Measurements from ENCODE around the gene PUM1.
A peak's percentile ranks its signal among the peaks of the same experiment; 100 is the strongest.
"Not testable (repeated sequence)": the region's sequence is repeated elsewhere in the genome, so short reads cannot be mapped to it uniquely, and the experiment has no call there.

PUM1 gene

GRCh38 chr1:31065310-31066217, at the start of gene PUM1:
Gene PUM1 (minus strand): TSS chr1:31065717. CDS start chr1:31059566, 6,151 bp downstream.
- peak within 1 kb of the TSS; percentile 98 for H3K4me3 ChIP-seq (ENCODE audit: low read depth, low read length)

GRCh38 chr1:31112266-31112935, 46.9 kb upstream of the PUM1 start:
- no peak overlapping the region for H3K4me3 ChIP-seq (ENCODE audit: low read depth, low read length)

- no peak overlapping the region for H3K4me3 ChIP-seq (ENCODE audit: low read depth, low read length)
Measured at GRCh38 chr1:31111290-31111951, 45.9 kb upstream of the PUM1 start.

GRCh38 chr1:31110846-31111245, 45.3 kb upstream of the PUM1 start:
- H3K4me3 ChIP-seq (ENCODE audit: low read depth, low read length) = no peak overlapping the region

GRCh38 chr1:31108861-31109260, 43.3 kb upstream of the PUM1 start:
- H3K4me3 ChIP-seq (ENCODE audit: low read depth, low read length) = no peak overlapping the region

GRCh38 chr1:31105646-31106045, 40.1 kb upstream of the PUM1 start:
- no peak overlapping the region for H3K4me3 ChIP-seq (ENCODE audit: low read depth, low read length)

- H3K4me3 ChIP-seq (ENCODE audit: low read depth, low read length) = no peak overlapping the region
Measured at GRCh38 chr1:31102501-31102950, 37.0 kb upstream of the PUM1 start.

- no peak overlapping the region for H3K4me3 ChIP-seq (ENCODE audit: low read depth, low read length)
Measured at GRCh38 chr1:31101147-31101502, 35.6 kb upstream of the PUM1 start.

GRCh38 chr1:31099293-31100032, 33.9 kb upstream of the PUM1 start:
- H3K4me3 ChIP-seq (ENCODE audit: low read depth, low read length) = no peak overlapping the region

- H3K4me3 ChIP-seq (ENCODE audit: low read depth, low read length) = no peak overlapping the region
Measured at GRCh38 chr1:31095985-31096384, 30.5 kb upstream of the PUM1 start.

- no peak overlapping the region for H3K4me3 ChIP-seq (ENCODE audit: low read depth, low read length)
Measured at GRCh38 chr1:31095298-31095981, 29.9 kb upstream of the PUM1 start.

GRCh38 chr1:31088081-31088480, 22.6 kb upstream of the PUM1 start:
- H3K4me3 ChIP-seq (ENCODE audit: low read depth, low read length) = not testable (repeated sequence)

GRCh38 chr1:31084782-31085569, 19.5 kb upstream of the PUM1 start:
- no peak overlapping the region for H3K4me3 ChIP-seq (ENCODE audit: low read depth, low read length)

- H3K4me3 ChIP-seq (ENCODE audit: low read depth, low read length) = no peak overlapping the region
Measured at GRCh38 chr1:31082385-31082784, 16.9 kb upstream of the PUM1 start.

GRCh38 chr1:31073044-31073443, 7.5 kb upstream of the PUM1 start:
- no peak overlapping the region for H3K4me3 ChIP-seq (ENCODE audit: low read depth, low read length)

GRCh38 chr1:31072304-31072746, 6.8 kb upstream of the PUM1 start:
- H3K4me3 ChIP-seq (ENCODE audit: low read depth, low read length) = no peak overlapping the region

- H3K4me3 ChIP-seq (ENCODE audit: low read depth, low read length) = no peak overlapping the region
Measured at GRCh38 chr1:31069392-31069791, 3.9 kb upstream of the PUM1 start.

- H3K4me3 ChIP-seq (ENCODE audit: low read depth, low read length) = peak overlapping the region; percentile 98
Measured at GRCh38 chr1:31064718-31065309, 703 bp downstream of the PUM1 start.

- peak overlapping the region; percentile 98 for H3K4me3 ChIP-seq (ENCODE audit: low read depth, low read length)
Measured at GRCh38 chr1:31064111-31064717, 1.3 kb downstream of the PUM1 start.

Data from iPS-11a (cell line).